Measurements from ENCODE around the gene ITGB2.
"Not testable (repeated sequence)": the region's sequence is repeated elsewhere in the genome, so short reads cannot be mapped to it uniquely, and the experiment has no call there.

Gene ITGB2

DNA sequence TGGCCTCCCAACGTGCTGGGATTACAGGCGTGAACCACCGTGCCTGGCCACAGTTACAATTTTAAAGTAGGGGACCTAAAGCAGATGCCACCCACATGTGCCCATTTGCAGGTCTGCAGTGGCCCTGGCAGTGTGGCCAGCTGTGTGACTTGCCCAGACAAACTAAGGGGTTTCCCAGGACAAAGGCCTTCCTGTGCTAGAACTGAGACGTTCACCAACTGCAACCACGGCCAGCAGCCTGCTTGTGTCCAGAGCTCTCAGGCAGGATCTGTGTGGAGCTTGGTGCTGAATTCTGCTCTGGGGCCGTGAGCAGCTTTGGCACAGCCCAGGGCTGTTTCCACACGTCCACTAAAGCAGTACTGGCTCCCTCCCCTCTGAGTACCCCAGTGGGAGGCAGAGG, 36.6 kb downstream of the ITGB2 start:
- DNase-seq (ENCODE audit: low read depth in 2 of 2) = no peak

- no peak for DNase-seq (ENCODE audit: low read depth in 2 of 2)
Observed at GRCh38 chr21:44883250-44883649, 37.4 kb downstream of the ITGB2 start.

DNA sequence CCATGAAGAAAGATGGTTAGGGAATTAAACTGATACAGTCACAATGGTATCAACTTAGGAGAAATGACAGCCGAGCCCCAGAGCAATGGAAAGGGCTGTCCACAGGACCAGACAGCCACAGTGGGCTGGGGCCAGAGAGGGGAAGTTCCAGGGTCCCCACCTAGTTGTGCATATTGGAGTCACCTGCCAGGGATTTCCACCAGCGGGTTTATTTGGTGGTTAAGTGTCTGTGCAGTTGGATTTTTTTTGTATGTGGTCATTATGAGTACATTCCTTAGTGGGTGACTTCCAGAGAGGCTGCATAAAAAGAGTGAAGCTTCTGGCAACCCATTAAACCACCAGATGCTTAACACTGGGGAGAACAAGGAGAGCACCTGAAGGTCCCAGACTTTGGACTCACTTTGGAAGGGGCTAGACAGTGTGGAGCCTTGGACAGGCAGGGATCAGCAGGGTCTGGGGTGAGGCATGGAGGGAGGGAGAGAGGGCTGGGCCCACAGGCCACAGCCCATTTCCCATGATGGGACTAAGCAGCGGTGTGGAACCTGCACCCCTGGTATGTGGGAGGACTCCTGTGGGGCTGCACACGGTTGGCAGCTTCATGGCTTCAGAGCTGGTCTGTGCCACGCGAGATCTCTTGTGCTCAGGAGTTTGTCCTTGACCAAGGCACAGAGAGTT, 39.4 kb downstream of the ITGB2 start:
- no peak for DNase-seq (ENCODE audit: low read depth in 2 of 2)

- no peak for DNase-seq (ENCODE audit: low read depth in 2 of 2)
Observed at GRCh38 chr21:44880405-44881197, 40.1 kb downstream of the ITGB2 start.

GRCh38 chr21:44879238-44879637, 41.5 kb downstream of the ITGB2 start:
- not testable (repeated sequence) for DNase-seq (ENCODE audit: low read depth in 2 of 2)

DNA sequence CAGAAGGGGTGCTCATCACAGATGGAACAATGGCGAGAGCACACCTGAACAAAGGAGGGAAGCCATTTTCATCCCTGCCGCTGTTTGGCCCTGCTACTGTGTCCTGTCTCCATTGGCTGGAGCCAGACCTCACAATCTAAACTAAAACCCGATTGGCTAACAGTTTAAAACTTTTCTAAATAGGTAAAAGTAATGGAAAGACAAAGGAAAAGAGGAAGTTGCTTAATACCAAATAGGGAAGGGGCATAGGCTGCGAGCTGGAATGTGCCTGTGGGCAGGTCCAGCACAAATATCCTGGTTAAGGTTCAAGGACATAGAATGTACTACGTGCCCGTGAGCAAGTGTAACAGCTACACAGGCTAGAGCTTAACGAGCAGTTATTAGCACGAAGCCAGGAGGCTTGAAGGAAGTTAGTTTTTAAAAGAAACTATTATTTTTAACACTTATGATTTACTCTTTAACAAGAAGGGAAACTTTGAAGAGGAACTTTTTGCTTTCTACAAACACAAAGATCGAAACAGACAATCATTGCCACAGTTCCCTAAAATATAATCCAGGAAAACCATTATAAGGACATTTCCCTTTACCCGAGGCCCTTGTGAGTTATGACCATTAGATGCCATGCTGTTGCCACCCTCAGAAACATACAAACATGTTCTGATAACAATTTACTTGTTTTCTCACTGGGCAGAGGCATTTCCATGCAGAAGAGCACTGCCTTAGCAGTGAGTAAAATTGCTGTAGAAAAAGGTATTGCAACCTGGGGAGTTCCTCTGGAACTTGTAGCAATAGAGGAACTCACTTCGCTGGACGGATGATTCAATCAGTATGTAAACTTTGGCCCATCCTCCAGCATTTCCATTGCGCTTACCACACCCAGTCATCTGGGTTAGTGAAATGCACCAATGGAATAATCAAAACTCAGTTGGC, 42.4 kb downstream of the ITGB2 start:
- no peak for DNase-seq (ENCODE audit: low read depth in 2 of 2)

GRCh38 chr21:44876849-44877575, 43.7 kb downstream of the ITGB2 start:
- no peak for DNase-seq (ENCODE audit: low read depth in 2 of 2)

DNA sequence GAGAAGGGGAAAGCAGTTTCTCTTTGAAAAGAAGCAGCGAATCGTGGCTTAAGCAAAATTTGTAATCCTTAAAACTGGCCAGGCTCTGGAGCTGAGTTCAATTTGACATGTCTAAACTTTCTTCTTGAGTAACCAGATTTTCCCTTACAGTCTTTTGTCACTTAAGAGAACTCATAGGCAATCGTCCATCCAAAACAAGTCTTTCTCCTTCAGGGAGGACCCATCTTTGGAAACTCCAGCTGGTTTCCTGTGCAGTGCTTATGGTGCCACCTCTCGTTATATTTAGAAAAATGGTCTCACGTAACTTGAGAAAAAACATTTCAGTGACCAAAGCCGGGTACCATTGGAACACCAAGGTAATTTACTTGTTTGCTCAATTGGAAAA, 45.4 kb downstream of the ITGB2 start:
- DNase-seq (ENCODE audit: low read depth in 2 of 2) = no peak

GRCh38 chr21:44874497-44875315, 46.0 kb downstream of the ITGB2 start:
- peak in 1 of 2 donors; percentile 16 for DNase-seq (ENCODE audit: low read depth in 2 of 2)

- DNase-seq (ENCODE audit: low read depth in 2 of 2) = no peak
Observed at GRCh38 chr21:44874240-44874496, 46.5 kb downstream of the ITGB2 start.

- DNase-seq (ENCODE audit: low read depth in 2 of 2) = peak; percentile 98 to 99
Observed at GRCh38 chr21:44873356-44874239, 47.1 kb downstream of the ITGB2 start, which contains the start of gene PTTG1IP. PTTG1IP (minus strand) TSS chr21:44873690; CDS start chr21:44873616, 74 bp downstream.

- no peak for DNase-seq (ENCODE audit: low read depth in 2 of 2)
Observed at GRCh38 chr21:44872649-44873355, 47.9 kb downstream of the ITGB2 start.

- no peak for DNase-seq (ENCODE audit: low read depth in 2 of 2)
Observed at GRCh38 chr21:44872323-44872648, 48.4 kb downstream of the ITGB2 start.

GRCh38 chr21:44871576-44872269, 49.0 kb downstream of the ITGB2 start:
- DNase-seq (ENCODE audit: low read depth in 2 of 2) = no peak

DNA sequence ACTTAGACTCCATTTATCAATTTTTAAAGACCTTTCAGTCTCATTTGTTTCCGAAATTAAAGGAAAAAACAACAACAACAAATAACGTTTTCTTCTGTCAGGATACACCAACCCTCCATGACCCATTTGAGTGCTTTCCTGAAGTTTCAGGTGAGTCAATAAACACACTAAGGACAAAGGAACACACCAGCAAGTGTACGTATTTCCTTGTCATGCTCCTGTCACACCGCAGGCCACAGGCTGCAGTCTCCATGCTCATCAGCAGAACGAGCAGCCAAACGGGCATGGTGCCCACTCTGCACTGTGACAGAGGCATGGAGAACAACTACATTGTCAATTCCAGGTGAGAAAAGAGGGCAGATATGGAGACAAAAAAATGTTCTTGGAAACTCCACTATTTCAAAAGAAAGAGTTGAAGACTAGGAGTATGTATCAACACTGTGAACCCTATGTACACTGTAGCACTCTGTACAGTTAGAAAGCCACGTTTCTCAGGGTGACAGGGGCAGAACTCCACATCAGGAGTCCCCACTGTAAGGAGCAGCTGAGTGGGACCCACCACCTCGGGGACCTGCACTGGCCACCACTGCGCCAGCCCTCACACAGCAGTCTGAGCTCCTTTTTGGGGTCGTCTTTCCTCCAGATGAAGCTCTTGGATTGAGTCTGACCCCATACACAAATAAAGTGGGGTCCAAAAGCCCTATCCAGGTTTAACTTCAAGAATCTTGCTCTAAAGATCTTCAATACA, 49.8 kb downstream of the ITGB2 start:
- DNase-seq (ENCODE audit: low read depth in 2 of 2) = no peak

GRCh38 chr21:44869781-44870747, 50.6 kb downstream of the ITGB2 start:
- no peak for DNase-seq (ENCODE audit: low read depth in 2 of 2)

DNA sequence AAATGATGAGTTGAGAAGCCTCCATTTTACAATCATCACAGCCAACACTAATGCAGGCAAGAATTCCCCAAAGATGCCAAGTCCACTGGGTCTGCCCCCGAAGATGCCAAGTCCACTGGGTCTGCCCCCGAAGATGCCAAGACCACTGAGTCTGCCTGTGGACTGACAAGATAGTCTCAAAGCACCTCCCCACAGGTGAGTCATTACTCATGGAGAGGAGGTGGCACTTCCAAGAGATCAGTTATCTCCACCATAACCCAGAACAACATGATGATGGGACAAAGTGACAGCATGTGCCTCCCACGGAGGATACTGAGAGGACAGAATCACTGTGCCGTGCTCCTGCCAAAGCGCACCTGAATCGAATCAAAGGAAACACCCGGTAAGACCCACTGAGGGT, 52.0 kb downstream of the ITGB2 start:
- DNase-seq (ENCODE audit: low read depth in 2 of 2) = no peak
